H9 (cell line): Measurements from ENCODE around the gene PTRH1. TPM values are rescaled to one million over a fixed set of nuclear protein-coding genes. Genes with fewer than 3 reads are reported as not detected.

ENCODE experiments used
- DNase-seq: peaks from one replicate; pipeline ENCODE4 v3.0.0-alpha.2; 2017
- H2AFZ ChIP-seq: one replicate; pipeline ENCODE4 v1.6.1; 2013; ENCODE audit warnings: mild to moderate bottlenecking, low read length, control low read depth, moderate library complexity
- H2AK5ac ChIP-seq: 2 replicates; pipeline ENCODE4 v1.6.1; 2013; ENCODE audit warnings: low read length, control low read depth, mixed read lengths; ENCODE audit not compliant: insufficient read length
- H2BK120ac ChIP-seq: one replicate; pipeline ENCODE4 v1.6.1; 2013; ENCODE audit warnings: low read depth, mild to moderate bottlenecking, low read length, control low read depth, inconsistent platforms; ENCODE audit not compliant: poor library complexity, severe bottlenecking
- H2BK12ac ChIP-seq: 2 replicates; pipeline ENCODE4 v1.6.1; 2013; ENCODE audit warnings: low read length, control low read depth, mixed read lengths, low read depth; ENCODE audit not compliant: insufficient read length
- H2BK15ac ChIP-seq: 2 replicates; pipeline ENCODE4 v1.6.1; 2013; ENCODE audit warnings: low read depth, low read length, control low read depth
- H2BK20ac ChIP-seq: one replicate; pipeline ENCODE4 v1.6.1; 2013; ENCODE audit warnings: low read depth, mild to moderate bottlenecking, low read length, control low read depth, inconsistent platforms; ENCODE audit not compliant: poor library complexity, severe bottlenecking
- H2BK5ac ChIP-seq: 2 replicates; pipeline ENCODE4 v1.6.1; 2013; ENCODE audit warnings: low read length, control low read depth, mixed read lengths; ENCODE audit not compliant: insufficient read length
- H3K14ac ChIP-seq: 2 replicates; pipeline ENCODE4 v1.6.1; 2013; ENCODE audit warnings: low read length, control low read depth; ENCODE audit not compliant: insufficient read depth
- H3K18ac ChIP-seq: 2 replicates; pipeline ENCODE4 v1.6.1; 2013; ENCODE audit warnings: low read depth, mild to moderate bottlenecking, mixed read lengths, low read length, control low read depth; ENCODE audit not compliant: insufficient read length
- H3K23ac ChIP-seq: 2 replicates; pipeline ENCODE4 v1.6.1; 2013; ENCODE audit warnings: low read length, control low read depth, mixed read lengths, low read depth; ENCODE audit not compliant: insufficient read length
- H3K23me2 ChIP-seq: 2 replicates; pipeline ENCODE4 v1.6.1; 2013; ENCODE audit warnings: low read depth, mild to moderate bottlenecking, mixed read lengths, low read length, control low read depth; ENCODE audit not compliant: insufficient read length, poor library complexity, severe bottlenecking
- H3K27ac ChIP-seq: 2 replicates; pipeline ENCODE4 v1.5.1; 2013; ENCODE audit warnings: low read length, control low read depth, mixed read lengths, low read depth; ENCODE audit not compliant: insufficient read length
- H3K27me3 ChIP-seq: 2 replicates; pipeline ENCODE4 v1.6.1; 2013; ENCODE audit warnings: low read length, control low read depth, inconsistent platforms; ENCODE audit not compliant: insufficient read depth
- H3K4ac ChIP-seq: 2 replicates; pipeline ENCODE4 v1.6.1; 2013; ENCODE audit warnings: low read depth, mild to moderate bottlenecking, control low read depth, inconsistent platforms, low read length, moderate library complexity
- H3K4me1 ChIP-seq: 2 replicates; pipeline ENCODE4 v1.6.1; 2013; ENCODE audit warnings: low read length, control low read depth, inconsistent platforms; ENCODE audit not compliant: insufficient read depth
- H3K4me2 ChIP-seq: 2 replicates; pipeline ENCODE4 v1.6.1; 2013; ENCODE audit warnings: low read length, control low read depth, mixed read lengths; ENCODE audit not compliant: insufficient read length, insufficient read depth
- H3K56ac ChIP-seq: 2 replicates; pipeline ENCODE4 v1.6.1; 2013; ENCODE audit warnings: low read depth, mild to moderate bottlenecking, mixed read lengths, low read length, control low read depth; ENCODE audit not compliant: insufficient read length
- H3K79me1 ChIP-seq: 2 replicates; pipeline ENCODE4 v1.6.1; 2013; ENCODE audit warnings: low read depth, mild to moderate bottlenecking, moderate library complexity, low read length, control low read depth, inconsistent platforms; ENCODE audit not compliant: insufficient read depth, poor library complexity, severe bottlenecking
- H3K79me2 ChIP-seq: 2 replicates; pipeline ENCODE4 v1.6.1; 2013; ENCODE audit warnings: low read length, control low read depth, inconsistent platforms; ENCODE audit not compliant: insufficient read depth
- H3K9ac ChIP-seq: 2 replicates; pipeline ENCODE4 v1.6.1; 2013; ENCODE audit warnings: low read length, control low read depth, mixed read lengths; ENCODE audit not compliant: insufficient read length; ENCODE audit errors: extremely low read depth
- H3K9me3 ChIP-seq: one replicate; pipeline ENCODE4 v1.6.1; 2013; ENCODE audit warnings: low read depth, low read length, inconsistent platforms; ENCODE audit not compliant: control insufficient read depth
- H3T11ph ChIP-seq: one replicate; pipeline ENCODE4 v1.6.1; 2013; ENCODE audit warnings: mild to moderate bottlenecking, low read length, control low read depth, inconsistent platforms
- H4K20me1 ChIP-seq: one replicate; pipeline ENCODE4 v1.6.1; 2013; ENCODE audit not compliant: control insufficient read depth, insufficient read length, insufficient read depth
- H4K5ac ChIP-seq: 2 replicates; pipeline ENCODE4 v1.6.1; 2013; ENCODE audit warnings: low read depth, mild to moderate bottlenecking, mixed read lengths, low read length, control low read depth; ENCODE audit not compliant: insufficient read length
- H4K8ac ChIP-seq: replicated peaks from 2 replicates; pipeline ENCODE4 v1.6.1; 2013; ENCODE audit warnings: low read length, control low read depth, mixed read lengths, low read depth; ENCODE audit not compliant: insufficient read length
- H4K91ac ChIP-seq: 2 replicates; pipeline ENCODE4 v1.6.1; 2013; ENCODE audit warnings: low read depth, mild to moderate bottlenecking, moderate library complexity, mixed read lengths, low read length, control low read depth; ENCODE audit not compliant: insufficient read length
- H3K27ac Mint-ChIP-seq, 3 experiments: 2 replicates in 2 of 3; 3 replicates in 1 of 3; pipeline ENCODE4 v1.8.0; 2020 to 2021; ENCODE audit warnings: mixed read lengths in 3 of 3, mild to moderate bottlenecking in 1 of 3, moderate library complexity in 1 of 3
- H3K27me3 Mint-ChIP-seq: 2 replicates; pipeline ENCODE4 v1.8.0; 2021; ENCODE audit warnings: low read depth, mild to moderate bottlenecking, moderate library complexity, mixed read lengths
- H3K36me3 Mint-ChIP-seq, 3 experiments: 2 replicates in 2 of 3; 3 replicates in 1 of 3; pipeline ENCODE4 v1.8.0; 2020 to 2021; ENCODE audit warnings: low read depth in 3 of 3, mixed read lengths in 3 of 3; ENCODE audit not compliant: insufficient read depth in 1 of 3
- H3K4me1 Mint-ChIP-seq, 2 experiments: 2 replicates each; pipeline ENCODE4 v1.8.0; 2020; ENCODE audit warnings: mixed read lengths in 2 of 2
- H3K4me3 Mint-ChIP-seq, 2 experiments: 2 replicates in 1 of 2; 3 replicates in 1 of 2; pipeline ENCODE4 v1.8.0; 2020 to 2021; ENCODE audit warnings: mild to moderate bottlenecking in 2 of 2, mixed read lengths in 2 of 2, moderate library complexity in 1 of 2
- H3K9me3 Mint-ChIP-seq, 2 experiments: 2 replicates in 1 of 2; 3 replicates in 1 of 2; pipeline ENCODE4 v1.8.0; 2020; ENCODE audit warnings: mild to moderate bottlenecking in 2 of 2, mixed read lengths in 2 of 2, moderate library complexity in 1 of 2
- CTCF ChIP-seq: fragments of 200-600 bp; sonication (generic); conservative IDR thresholded peaks from 3 replicates; pipeline ENCODE4 v1.8.0; 2021; ENCODE audit warnings: antibody characterized with exemption, mild to moderate bottlenecking
- WGBS: extraction: QIAGEN DNeasy Blood & Tissue Kit; methylation state at CpG from one replicate; pipeline ENCODE4 v1.1.7; 2013; ENCODE audit warnings: missing lambda C conversion rate, low lambda C conversion rate, mixed read lengths; ENCODE audit not compliant: insufficient read length; ENCODE audit errors: extremely low coverage; 5-methylcytosine and 5-hydroxymethylcytosine counted together
- total RNA-seq: library from RNA; stranded (reverse); gene quantifications from 2 replicates; pipeline ENCODE4 v1.2.1, GENCODE V29; 2021

PTRH1 gene
- total RNA-seq, 1 experiment from 2014 or later = 10.9 TPM

GRCh38 chr9:127711226-127711701 lies 4.2 kb downstream of the PTRH1 start:
- Mint-ChIP-seq H3K4me3 (no peak overlapping the region; a peak in 1 of 5 replicates), H3K27me3 (peaks cover 10% of the 10 kb centered on the region), H3K36me3 (no peaks in the 10 kb centered on the region; a peak in 1 of 7 replicates), H3K4me1 (peaks cover 25 to 40% of the 10 kb centered on the region in 2 experiments), H3K9me3 (peaks cover 0 to 2% of the 10 kb centered on the region in 2 experiments; a peak in 1 of 5 replicates), H3K27ac (peak overlapping the region in 1 of 3 experiments; percentile 76; a peak in 3 of 7 replicates)
- no peak overlapping the region for H2BK120ac ChIP-seq
- H3K18ac ChIP-seq = no peak overlapping the region
- H2BK12ac ChIP-seq = no peak overlapping the region
- no peak overlapping the region for H3K4me2 ChIP-seq
- no CpG with 5 or more reads among the region's 9 CpGs for WGBS
- H3K23me2 ChIP-seq = peaks cover 10% of the 10 kb centered on the region
- H3K79me1 ChIP-seq = no peaks in the 10 kb centered on the region
- no peak overlapping the region for H3K9ac ChIP-seq
- no peak overlapping the region for H3K4ac ChIP-seq
- H2AK5ac ChIP-seq = no peak overlapping the region
- H3K4me1 ChIP-seq = no peaks in the 10 kb centered on the region; the same call in 1 of the 2 replicates
- H3K56ac ChIP-seq = no peak overlapping the region
- no peaks in the 10 kb centered on the region for H3K79me2 ChIP-seq
- H2AFZ ChIP-seq = no peak overlapping the region
- H3K27ac ChIP-seq = no peak overlapping the region
- DNase-seq = no peak
- H3K27me3 ChIP-seq = no peaks in the 10 kb centered on the region
- no peak overlapping the region for H4K8ac ChIP-seq
- H4K91ac ChIP-seq = no peak overlapping the region
- H2BK15ac ChIP-seq = no peak overlapping the region
- H3K23ac ChIP-seq = no peak overlapping the region
- no peaks in the 10 kb centered on the region for H4K20me1 ChIP-seq
- TF ChIP-seq CTCF = no peak
- H3K14ac ChIP-seq = no peak overlapping the region
- H4K5ac ChIP-seq = no peak overlapping the region
- H2BK5ac ChIP-seq = no peak overlapping the region
- no peak overlapping the region for H2BK20ac ChIP-seq
- no peaks in the 10 kb centered on the region for H3K9me3 ChIP-seq
- no peak overlapping the region for H3T11ph ChIP-seq
